GM23338 (cell line): ENCODE results near the gene TMCC1. TPM values are rescaled to one million over a fixed set of nuclear protein-coding genes. Genes with fewer than 3 reads are reported as not detected.

Experiments used
- CREB1 ChIP-seq: fragments of 250-450 bp; sonication (Bioruptor Pico); IDR thresholded peaks from 2 replicates; pipeline ENCODE4 v1.5.0; 2020; ENCODE audit warnings: low read depth, mild to moderate bottlenecking, moderate library complexity
- EZH2phosphoT487 ChIP-seq: fragments of 200-600 bp; sonication (generic); IDR thresholded peaks from one replicate; pipeline ENCODE4 v1.8.1; 2018; ENCODE audit warnings: antibody characterized with exemption; ENCODE audit not compliant: unreplicated experiment
- JUNB ChIP-seq: IDR thresholded peaks from one replicate; pipeline ENCODE4 v1.6.1; 2016; ENCODE audit warnings: antibody characterized with exemption; ENCODE audit not compliant: unreplicated experiment
- STAT1 ChIP-seq: IDR thresholded peaks from one replicate; pipeline ENCODE4 v1.6.1; 2016; ENCODE audit warnings: antibody characterized with exemption; ENCODE audit not compliant: unreplicated experiment
- ZNF331 ChIP-seq: fragments of 250-450 bp; sonication (Bioruptor Pico); IDR thresholded peaks from 2 replicates; pipeline ENCODE4 v1.5.0; 2020; ENCODE audit warnings: low read depth, mild to moderate bottlenecking, moderate library complexity
- polyA plus RNA-seq: library from polyadenylated mRNA; unstranded; fragments of >200 nt; fragmentation: Nextera tagmentation; extraction: Ambion mirVana; gene quantifications from 2 replicates; pipeline ENCODE4 v1.2.1, GENCODE V29; 2016
- small RNA-seq: library from RNA; depleted of rRNA; stranded (forward); fragments of <200 nt; gene quantifications from one replicate; pipeline ENCODE3, GENCODE V24; 2014; ENCODE audit warnings: low replicate concordance
- total RNA-seq: library from RNA; depleted of rRNA; stranded (reverse); fragments of >200 nt; shearing (Covaris generic); gene quantifications from 2 replicates; pipeline ENCODE4 v1.2.3, GENCODE V29; 2014; rRNA removed
- TF ChIP-seq, protein P1 (sequence below): IDR thresholded peaks from 2 replicates; pipeline ENCODE4 v1.6.1; 2016; ENCODE audit warnings: antibody characterized with exemption

Gene TMCC1
- total and polyA plus RNA-seq, 2 experiments from 2014 or later = 8.2 to 18.4 TPM

DNA sequence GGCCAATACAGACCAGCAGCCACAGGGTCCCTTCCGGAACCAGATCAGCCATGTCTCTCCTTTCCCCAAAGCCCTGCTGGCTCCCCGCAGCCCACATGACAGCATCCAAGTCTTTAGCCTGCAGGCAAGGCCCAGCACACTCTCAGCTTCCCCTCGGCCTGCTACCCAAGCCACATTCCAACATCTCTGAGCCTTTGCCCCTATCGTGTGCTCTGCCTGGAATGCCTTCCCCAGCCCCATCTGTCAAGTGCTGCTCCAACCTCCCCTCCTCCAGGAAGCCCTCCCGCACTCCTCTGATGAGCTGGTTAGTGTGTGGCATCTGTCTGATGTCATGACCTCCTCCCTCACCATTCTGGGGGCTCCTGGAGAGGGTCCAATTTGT, 295.5 kb downstream of the TMCC1 start (continued):
- TF ChIP-seq STAT1 = no peak
- TF ChIP-seq ZNF331 (CRISPR knock-in tag) = no peak
- TF ChIP-seq EZH2phosphoT487 = no peak
- no peak for TF ChIP-seq CREB1 (CRISPR knock-in tag)
- TF ChIP-seq JUNB = no peak
- TF ChIP-seq, protein P1, sequence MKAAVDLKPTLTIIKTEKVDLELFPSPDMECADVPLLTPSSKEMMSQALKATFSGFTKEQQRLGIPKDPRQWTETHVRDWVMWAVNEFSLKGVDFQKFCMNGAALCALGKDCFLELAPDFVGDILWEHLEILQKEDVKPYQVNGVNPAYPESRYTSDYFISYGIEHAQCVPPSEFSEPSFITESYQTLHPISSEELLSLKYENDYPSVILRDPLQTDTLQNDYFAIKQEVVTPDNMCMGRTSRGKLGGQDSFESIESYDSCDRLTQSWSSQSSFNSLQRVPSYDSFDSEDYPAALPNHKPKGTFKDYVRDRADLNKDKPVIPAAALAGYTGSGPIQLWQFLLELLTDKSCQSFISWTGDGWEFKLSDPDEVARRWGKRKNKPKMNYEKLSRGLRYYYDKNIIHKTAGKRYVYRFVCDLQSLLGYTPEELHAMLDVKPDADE = no peak

Small RNA genes within 50 kb of the gene (small RNA-seq; reads per million reads assigned to genes)
- gene RF00026 (not detected), gene RNY3P13 (not detected)

Other genes starting within 250 kb of the TMCC1 start
- 0.28 TPM in 1 of 2 replicates, not detected in the other for gene TRH, start 81.0 kb upstream of the TMCC1 start, total RNA-seq
- 0.10 TPM in 1 of 2 replicates, not detected in the other for gene TRH, start 81.0 kb upstream of the TMCC1 start, polyA plus RNA-seq
- gene ALG1L2, start 188.1 kb upstream of the TMCC1 start, total RNA-seq = not detected in 2 replicates
- 0.80 and 0.87 TPM in 2 replicates for gene ALG1L2, start 188.1 kb upstream of the TMCC1 start, polyA plus RNA-seq